HFF-Myc (cell line): ENCODE measurements around the gene CAMTA1.

Source experiments
- DNase-seq: peaks from one replicate; pipeline ENCODE4 v3.0.0-alpha.2; 2011; ENCODE audit warnings: low read depth; ENCODE audit errors: extremely low read depth
- H3K4me3 ChIP-seq: replicated peaks from 2 replicates; pipeline ENCODE4 v1.5.1; 2011; ENCODE audit warnings: low read depth, mild to moderate bottlenecking, control low read depth, low read length
- CTCF ChIP-seq: IDR thresholded peaks from 2 replicates; pipeline ENCODE4 v1.5.1; 2012; ENCODE audit warnings: mild to moderate bottlenecking, low read depth, low read length, control low read depth; ENCODE audit errors: missing control alignments

Gene CAMTA1

DNA sequence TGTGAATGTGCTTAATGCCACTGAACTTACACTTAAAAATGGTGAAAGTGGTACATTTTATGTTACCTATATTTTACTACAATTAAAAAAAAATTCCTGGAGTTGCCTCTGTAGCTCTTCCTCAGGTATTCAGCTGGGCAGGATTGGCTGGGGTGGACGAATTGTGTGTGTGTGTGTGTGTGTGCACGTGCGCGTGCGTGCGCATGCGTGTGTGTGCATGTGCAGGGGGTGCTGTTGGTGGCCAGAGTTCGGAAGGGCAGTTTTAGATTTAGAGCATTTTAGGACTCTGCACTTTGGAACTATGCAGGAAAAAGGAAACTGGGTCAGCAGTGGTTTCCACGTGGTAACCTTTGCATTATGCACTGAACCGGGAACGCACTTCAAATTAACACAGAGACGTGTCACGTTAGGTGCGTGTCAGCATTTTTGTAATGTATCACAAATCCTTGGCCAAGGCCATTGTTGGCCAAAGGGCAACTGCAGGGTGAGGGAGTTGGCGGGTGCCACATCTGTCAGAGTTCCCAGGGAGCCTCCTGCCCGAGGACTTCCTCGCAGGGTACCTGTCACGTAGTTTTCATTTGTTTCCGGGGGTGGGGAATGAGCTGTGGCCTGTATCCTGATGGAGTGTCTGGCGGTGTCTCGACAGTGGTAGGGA is 312.8 kb downstream of the CAMTA1 start:
- no peak overlapping the region for H3K4me3 ChIP-seq
- DNase-seq = no peak
- TF ChIP-seq CTCF = no peak

GRCh38 chr1:7098641-7099040 is 313.4 kb downstream of the CAMTA1 start:
- no peak overlapping the region for H3K4me3 ChIP-seq
- no peak for TF ChIP-seq CTCF
- DNase-seq = no peak

DNA sequence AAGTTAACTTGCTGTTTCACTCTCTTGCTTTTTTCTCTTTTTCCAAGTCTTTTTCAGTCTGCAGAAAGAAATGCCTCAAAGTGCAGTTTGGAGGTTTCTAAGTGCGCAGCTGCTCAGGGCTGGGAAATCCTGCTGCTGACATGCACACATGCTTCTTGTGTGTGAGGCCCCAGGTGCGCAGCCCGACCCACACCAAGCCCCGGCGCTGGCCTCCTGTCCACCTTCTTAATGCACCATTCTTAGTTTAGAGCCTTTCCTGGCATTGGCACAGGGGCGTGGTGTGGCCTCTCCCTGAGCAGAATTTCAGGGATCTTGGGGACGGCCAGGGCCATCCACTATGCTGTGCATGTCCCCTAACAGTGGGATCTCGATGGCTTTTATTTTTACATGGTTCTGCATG is 315.2 kb downstream of the CAMTA1 start:
- no peak for DNase-seq
- H3K4me3 ChIP-seq = no peak overlapping the region
- TF ChIP-seq CTCF = no peak

- TF ChIP-seq CTCF = no peak
- no peak for DNase-seq
- no peak overlapping the region for H3K4me3 ChIP-seq
Observed at GRCh38 chr1:7101187-7101586, 315.9 kb downstream of the CAMTA1 start.

DNA sequence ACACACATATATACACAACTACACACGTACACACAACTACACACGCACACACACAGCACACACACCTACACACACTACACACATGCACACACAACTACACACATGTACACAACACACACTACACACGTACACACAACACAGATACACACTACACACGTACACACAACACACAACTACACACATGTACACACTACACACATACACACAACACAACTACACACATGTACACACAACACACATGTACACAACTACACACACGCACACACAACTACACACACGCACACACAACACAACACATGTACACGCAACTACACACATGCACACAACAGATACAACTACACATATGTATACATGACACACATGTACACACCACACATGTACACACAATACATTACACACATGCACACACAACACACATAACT is 318.1 kb downstream of the CAMTA1 start:
- H3K4me3 ChIP-seq = no peak overlapping the region
- TF ChIP-seq CTCF = no peak
- no peak for DNase-seq

GRCh38 chr1:7103874-7104273 is 318.6 kb downstream of the CAMTA1 start:
- no peak for TF ChIP-seq CTCF
- DNase-seq = no peak

GRCh38 chr1:7104339-7104738 is 319.1 kb downstream of the CAMTA1 start:
- no peak for DNase-seq
- no peak overlapping the region for H3K4me3 ChIP-seq
- TF ChIP-seq CTCF = no peak

More at GRCh38 chr1:7103874-7104273, 318.6 kb downstream of the CAMTA1 start:
- H3K4me3 ChIP-seq = no peak overlapping the region
